Measurements from ENCODE around the gene C6orf52.

C6orf52 gene

GRCh38 chr6:10643201-10643651 is 51.2 kb downstream of the C6orf52 start:
- no peak for DNase-seq

GRCh38 chr6:10641528-10641927 is 52.9 kb downstream of the C6orf52 start:
- DNase-seq = no peak

GRCh38 chr6:10640412-10640811 is 54.0 kb downstream of the C6orf52 start:
- no peak for DNase-seq

GRCh38 chr6:10633216-10633615 is 61.2 kb downstream of the C6orf52 start:
- no peak for DNase-seq

- DNase-seq = no peak
Measured at GRCh38 chr6:10630178-10630577, 64.2 kb downstream of the C6orf52 start.

DNA sequence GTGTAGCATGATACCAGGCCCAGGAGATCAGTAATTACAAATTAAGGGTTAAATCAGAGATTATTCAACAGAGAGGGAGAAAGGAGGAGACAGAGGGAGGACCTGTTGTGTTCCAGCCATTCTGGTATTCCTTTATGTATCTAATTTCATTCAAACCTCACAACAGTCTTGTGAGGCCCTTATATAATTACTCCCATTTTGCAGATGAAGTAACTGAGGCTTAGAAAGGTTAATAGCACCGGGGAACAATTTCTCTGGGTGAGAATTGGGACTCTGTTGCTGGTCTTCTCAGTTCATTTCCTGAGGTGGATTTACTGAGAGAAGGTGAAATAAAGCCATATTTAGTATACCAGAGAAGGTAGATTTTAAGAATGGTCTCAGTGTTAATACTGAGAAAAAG is 66.6 kb downstream of the C6orf52 start:
- DNase-seq = no peak

GRCh38 chr6:10626154-10626741 is 68.2 kb downstream of the C6orf52 start:
- DNase-seq = no peak

DNA sequence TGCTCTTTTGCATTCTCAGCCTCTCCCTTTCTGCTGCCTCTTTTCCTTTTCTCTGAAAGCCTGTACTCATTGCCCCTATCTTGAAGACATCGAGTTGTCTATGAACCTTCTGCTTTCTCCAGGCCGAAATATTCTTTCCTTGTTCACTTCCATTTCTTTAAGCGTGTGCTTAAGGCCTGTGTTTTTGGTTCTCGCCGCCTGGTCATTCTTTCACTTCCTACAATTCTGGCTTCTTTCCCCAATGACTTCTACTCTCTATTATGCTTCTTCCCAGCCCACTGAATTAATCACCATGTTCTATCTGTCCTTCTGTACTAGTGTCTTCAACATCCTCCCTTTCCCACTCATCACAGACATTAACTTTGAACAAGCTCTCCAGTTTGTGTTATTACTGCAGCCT is 69.6 kb downstream of the C6orf52 start:
- DNase-seq = no peak

DNA sequence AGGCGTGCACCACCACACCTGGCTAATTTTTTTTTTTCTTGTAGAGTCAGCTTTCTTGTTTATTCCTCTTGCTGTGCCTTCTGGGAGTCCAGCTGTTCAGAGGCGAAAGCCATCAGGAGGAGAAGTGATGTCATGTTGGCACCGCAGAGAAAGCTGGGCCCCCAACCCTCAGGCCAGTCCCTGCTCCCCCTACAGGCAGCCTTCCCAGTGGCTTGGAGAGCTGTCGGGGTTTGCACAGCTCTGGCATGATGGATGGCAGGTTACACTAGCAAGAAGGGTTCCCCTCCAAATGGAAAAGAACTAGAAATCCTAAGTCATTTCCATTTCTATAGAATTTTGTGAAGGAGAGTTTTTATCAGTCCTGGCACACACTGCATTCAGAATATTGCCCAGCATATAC is 72.6 kb downstream of the C6orf52 start:
- no peak for DNase-seq

All from T1000 (cell line).